GM19025 (cell line): ENCODE measurements around the gene ACAA2.
"Not testable (repeated sequence)": the region's sequence is repeated elsewhere in the genome, so short reads cannot be mapped to it uniquely, and the experiment has no call there.

Source experiments
- ATAC-seq: cut with Tn5 transposase; IDR thresholded peaks from one replicate; pipeline ENCODE4 v1.9.1; 2021; ENCODE audit warnings: mild to moderate bottlenecking, low read depth, moderate library complexity; ENCODE audit not compliant: unreplicated experiment

The ACAA2 gene

GRCh38 chr18:49814147-49814499, 790 bp upstream of the ACAA2 start:
- ATAC-seq: no peak

- peak; percentile 16 for ATAC-seq
These were observed 339 bp downstream of the ACAA2 start for GRCh38 chr18:49813069-49813318.

DNA sequence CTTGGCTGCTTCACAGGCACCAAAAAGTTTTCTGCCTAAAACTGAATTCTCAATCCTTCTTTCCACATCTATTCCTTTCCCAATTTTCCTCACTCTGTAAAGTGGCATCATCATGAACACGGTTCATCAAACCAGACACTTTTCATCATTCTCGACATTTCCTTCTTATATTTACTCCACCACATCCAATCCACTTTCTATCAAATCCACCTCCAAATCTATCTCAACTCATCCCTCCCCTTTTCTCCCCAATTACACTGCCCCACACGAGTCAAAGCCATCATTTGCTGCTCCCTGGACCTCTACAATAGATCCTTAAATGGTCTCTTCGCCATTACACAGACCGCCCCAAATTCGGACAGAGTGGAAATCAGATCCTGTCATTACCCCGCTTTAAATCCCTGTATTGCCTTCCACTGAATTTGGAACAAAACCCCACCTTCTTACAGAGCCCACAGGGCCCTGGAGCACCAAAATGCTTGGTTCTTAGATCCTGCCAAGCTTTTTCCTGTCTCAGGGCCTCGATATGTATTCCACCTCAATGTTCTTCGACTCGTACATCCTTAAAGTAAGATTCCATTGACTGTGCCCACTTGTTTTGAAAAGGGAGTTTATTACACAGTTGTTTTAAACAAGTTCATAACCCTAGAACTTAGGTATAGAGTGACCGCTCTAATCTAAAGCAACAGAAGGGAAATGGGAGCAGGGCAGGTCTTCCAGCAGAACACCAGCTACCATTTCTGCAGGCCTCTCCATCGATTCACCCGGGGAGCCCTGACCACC, 856 bp downstream of the ACAA2 start:
- ATAC-seq: no peak

DNA sequence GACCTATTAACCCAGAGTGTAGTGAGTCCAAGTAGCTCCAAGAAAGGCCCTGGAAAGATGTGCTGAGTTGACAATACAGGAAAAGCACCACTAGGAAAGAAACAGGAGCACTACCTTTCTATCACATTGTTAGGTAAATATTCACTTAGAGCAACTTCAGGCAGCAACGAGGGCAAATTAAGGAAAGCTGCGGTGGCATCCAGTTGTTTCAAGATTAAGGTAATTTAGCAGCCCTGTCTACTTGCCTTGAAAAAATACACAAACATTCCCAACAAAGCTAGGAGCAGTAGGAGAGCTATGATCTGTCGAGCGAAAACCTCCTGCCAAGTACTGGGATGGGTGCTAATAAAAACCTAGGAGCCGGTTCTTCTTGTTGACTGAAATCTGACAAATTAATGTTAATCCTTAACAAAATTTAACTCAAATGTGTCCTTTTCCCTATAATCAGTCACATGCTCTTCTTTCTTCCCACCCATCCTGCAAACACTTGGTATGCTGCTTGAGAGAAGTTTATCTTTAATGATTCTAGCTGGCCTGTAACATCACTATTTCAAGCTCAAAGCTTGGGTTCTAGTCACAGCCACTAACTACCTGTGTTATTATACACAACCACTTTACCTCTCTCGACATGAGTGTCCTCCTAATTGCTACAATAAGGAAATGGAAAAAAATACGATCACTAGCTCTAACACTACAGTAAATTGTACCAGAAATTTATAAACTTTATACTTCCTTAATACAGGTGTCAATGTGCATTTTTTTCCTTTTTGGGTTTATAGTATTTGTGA, 2.0 kb downstream of the ACAA2 start:
- ATAC-seq: no peak

GRCh38 chr18:49808553-49809191, 4.7 kb downstream of the ACAA2 start:
- ATAC-seq: not testable (repeated sequence)

DNA sequence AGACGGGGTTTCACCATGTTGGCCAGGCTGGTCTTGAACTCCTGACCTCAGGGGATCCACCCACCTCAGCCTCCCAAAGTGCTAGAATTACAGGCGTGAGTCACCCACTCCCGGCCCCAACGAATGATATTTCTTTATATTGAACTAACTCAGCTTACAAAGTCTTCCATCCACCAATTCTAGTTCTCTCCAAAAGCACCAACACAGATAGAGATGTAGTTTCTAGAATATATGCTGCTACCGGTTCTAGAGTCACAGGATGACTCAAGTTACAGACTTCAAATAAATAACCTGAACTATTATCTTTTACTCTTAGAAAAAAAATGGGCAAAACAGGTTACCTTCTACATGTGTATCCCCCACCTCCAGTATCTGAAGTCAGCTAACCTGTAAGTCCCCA, 9.2 kb downstream of the ACAA2 start:
- no peak for ATAC-seq

DNA sequence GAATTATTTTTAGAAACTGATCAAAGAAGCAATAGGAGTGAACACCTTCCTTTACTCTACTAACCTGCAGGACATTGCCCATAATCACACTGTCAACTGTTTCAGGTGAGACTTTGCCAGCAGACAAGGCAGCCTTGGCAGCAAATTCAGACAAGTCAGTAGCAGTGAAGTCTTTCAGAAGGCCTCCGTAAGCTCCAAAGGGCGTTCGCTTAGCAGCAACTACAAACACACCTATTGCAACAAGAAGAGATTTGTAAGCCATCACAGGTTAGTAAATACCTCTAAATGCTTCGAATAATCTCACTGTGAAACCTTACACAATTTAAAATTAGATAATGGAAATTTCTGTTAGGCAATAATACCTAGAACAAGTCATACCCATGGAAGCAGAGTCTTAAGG, 10.7 kb downstream of the ACAA2 start:
- no peak for ATAC-seq

DNA sequence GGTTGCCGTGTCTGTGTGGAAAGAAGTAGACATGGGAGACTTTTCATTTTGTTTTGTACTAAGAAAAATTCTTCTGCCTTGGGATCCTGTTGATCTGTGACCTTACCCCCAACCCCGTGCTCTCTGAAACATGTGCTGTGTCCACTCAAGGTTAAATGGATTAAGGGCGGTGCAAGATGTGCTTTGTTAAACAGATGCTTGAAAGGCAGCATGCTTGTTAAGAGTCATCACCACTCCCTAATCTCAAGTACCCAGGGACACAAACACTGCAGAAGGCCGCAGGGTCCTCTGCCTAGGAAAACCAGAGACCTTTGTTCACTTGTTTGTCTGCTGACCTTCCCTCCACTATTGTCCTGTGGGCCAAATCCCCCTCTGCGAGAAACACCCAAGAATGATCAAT, 12.8 kb downstream of the ACAA2 start:
- not testable (repeated sequence) for ATAC-seq

- not testable (repeated sequence) for ATAC-seq
These were observed 13.5 kb downstream of the ACAA2 start for GRCh38 chr18:49799806-49800205.

- ATAC-seq: no peak
These were observed 15.3 kb downstream of the ACAA2 start for GRCh38 chr18:49798001-49798400.

DNA sequence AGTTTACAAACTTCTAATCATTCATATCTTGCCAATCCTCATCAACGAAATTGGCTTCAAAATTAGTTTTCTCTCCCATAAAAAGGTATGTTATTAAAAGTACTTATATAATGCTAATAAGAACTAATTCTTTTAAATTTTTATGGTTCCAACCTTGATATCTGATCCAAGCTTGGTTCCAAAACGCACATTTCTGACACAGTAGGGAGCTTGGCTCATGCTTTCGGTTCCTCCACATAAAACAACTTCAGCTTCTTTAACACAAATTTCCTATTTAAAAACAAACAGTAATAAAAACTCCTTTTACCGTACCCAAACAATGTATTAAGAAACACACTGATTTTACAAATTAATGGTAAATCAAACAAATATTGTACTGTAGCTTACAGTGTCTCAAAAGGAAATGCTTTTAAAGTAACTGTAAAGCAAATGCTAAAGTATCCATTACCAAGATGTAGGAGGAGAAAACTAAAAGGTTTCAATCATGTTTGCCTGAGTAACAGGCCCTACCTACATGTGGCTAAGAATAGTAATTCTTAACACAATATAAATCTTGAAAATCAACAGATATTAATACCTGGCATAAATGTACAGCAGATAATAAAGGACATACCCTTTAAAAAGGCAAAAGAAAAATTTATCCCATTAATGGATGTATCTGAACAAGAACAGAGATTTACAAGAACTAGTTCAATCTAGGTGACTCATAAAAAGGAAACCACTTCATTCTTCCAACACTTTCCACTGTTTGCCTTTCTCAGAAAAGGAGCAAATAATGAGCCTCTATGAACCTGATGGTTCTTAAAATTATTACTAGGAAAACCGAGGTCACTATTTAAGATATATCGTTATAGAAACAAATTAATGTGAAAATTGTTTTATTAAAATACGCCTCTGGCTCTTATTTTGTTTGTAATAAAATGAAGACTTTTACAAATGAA, 17.5 kb downstream of the ACAA2 start:
- no peak for ATAC-seq

- no peak for ATAC-seq
These were observed 18.6 kb downstream of the ACAA2 start for GRCh38 chr18:49794743-49795142.

DNA sequence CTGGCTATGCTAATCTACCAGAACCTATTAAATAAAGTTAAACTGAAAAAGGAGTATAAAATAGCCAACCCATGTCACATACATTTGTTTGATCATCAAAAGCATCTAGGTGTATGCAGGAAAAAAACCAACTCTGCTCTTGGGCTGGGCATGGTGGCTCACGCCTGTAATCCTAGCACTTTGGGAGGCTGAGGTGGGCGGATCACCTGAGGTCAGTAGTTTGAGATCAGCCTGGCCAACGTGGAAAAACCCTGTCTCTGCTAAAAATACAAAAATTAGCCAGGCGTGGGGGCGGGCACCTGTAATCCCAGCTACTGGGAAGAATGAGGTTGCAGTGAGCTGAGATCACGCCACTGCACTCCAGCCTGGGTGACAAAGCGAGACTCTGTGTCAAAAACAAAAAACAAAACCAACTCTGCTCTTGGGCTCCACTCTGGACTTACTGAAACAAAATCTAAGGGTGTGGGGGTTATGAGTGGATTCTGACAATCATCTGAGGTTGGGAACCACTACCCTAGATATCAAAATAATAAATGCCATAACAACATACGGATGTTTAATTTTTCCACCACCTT, 23.7 kb downstream of the ACAA2 start:
- not testable (repeated sequence) for ATAC-seq

- ATAC-seq: peak; percentile 72
These were observed 24.9 kb downstream of the ACAA2 start for GRCh38 chr18:49788327-49788898.

DNA sequence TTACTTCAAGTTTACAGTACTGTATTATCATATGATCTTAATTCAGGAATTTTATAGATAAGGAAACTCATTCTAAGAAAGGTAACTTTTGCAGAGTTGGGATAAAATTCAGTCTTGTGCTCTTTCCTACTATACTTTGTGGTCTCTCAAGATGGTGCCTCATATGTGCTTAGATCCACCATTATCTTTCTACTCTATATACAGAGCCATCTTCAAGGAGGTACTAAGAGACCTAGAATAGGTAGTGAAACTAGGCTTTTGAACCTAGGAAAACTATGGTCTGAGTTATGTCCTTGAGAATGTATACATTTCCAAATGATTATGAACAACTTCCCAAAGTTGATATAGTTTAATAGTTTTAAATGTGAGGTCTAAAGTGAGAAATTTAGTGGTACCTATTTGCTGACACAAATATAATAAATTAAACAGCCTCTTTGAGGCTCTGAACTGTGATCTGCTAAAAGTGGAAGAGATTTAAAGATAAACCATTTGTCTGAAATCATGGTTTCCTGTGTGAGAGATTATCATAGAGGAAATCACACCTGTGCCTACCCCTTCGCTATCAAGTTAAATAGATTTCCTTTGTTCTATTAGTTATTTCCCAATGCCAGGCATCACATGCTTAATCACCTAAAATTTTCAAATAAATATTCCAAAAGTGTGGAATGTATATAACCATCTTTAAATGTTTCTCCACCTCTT, 27.2 kb downstream of the ACAA2 start:
- ATAC-seq: no peak

GRCh38 chr18:49784427-49785185, 28.7 kb downstream of the ACAA2 start:
- no peak for ATAC-seq

DNA sequence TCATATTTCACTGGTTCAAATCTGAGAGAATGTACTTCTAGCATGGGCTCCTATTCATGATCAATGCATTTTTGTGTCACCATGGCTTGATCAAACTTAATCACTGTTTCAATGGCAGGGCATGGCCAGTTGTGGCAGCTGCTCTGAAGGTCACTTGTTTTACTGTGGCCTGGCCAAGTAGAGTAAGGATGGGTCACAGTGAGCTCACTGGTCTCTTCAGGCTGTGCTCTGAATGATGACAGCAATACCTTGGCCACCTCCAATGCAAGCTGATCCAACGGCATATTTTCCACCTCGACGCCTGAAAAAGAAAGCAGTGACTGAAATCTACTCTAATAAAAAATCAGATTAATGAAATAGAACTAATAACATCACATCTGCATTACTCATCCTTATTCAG, 29.7 kb downstream of the ACAA2 start:
- not testable (repeated sequence) for ATAC-seq

DNA sequence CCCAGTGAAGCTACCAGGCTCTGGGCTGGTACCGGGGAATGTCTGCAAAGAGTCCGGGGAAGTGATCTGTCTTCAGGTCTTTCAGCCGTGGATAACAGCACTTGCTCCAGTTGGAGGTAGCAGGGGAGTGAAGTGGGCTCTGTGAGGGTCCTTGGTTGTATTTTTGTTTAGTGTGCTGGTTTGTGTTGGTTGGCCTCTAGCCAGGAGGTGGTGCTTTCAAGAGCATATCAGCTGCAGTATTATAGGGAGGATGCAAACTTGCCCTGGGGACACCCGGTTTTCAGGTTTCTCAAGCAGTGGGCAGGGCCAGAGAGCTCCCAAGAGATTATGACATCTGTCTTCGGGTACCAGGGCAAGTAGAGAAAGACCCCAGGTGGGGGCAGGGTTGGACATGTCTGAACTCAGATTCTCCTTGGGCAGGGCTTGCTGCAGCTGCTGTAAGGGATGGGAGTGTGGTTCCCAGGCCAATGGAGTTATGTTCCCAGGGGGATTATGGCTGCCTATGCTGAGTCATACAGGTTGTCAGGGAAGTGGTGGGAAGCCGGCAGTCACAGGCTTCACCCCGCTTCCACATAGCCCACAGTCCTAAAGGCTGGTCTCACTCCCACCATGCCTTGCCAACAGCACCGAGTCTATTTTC, 34.4 kb downstream of the ACAA2 start:
- no peak for ATAC-seq
